GM12891 (cell line): ENCODE results near the gene VARS2.

ENCODE experiments used
- POLR2A ChIP-seq: IDR thresholded peaks from 2 replicates; pipeline ENCODE4 v1.6.1; 2011; ENCODE audit warnings: low read depth, low read length, control low read depth
- POLR2AphosphoS5 ChIP-seq: IDR thresholded peaks from 2 replicates; pipeline ENCODE4 v1.6.1; 2011; ENCODE audit warnings: low read depth, low read length, control low read depth
- SPI1 ChIP-seq: IDR thresholded peaks from 2 replicates; pipeline ENCODE4 v1.6.1; 2011; ENCODE audit warnings: low read depth, low read length, control low read depth
- TAF1 ChIP-seq: IDR thresholded peaks from 2 replicates; pipeline ENCODE4 v1.6.1; 2011; ENCODE audit warnings: low read depth, low read length, control low read depth

GRCh38 chr6:30948811-30949210 lies 34.8 kb downstream of the VARS2 start:
- no peak for TF ChIP-seq POLR2A
- TF ChIP-seq TAF1 = no peak
- no peak for TF ChIP-seq POLR2AphosphoS5
- no peak for TF ChIP-seq SPI1
